ENCODE results near the gene EIF3D. TPM values are rescaled to one million over a fixed set of nuclear protein-coding genes. Genes with fewer than 3 reads are reported as not detected.

EIF3D gene
- total RNA-seq, 1 experiment from 2014 or later, result 224 TPM

DNA sequence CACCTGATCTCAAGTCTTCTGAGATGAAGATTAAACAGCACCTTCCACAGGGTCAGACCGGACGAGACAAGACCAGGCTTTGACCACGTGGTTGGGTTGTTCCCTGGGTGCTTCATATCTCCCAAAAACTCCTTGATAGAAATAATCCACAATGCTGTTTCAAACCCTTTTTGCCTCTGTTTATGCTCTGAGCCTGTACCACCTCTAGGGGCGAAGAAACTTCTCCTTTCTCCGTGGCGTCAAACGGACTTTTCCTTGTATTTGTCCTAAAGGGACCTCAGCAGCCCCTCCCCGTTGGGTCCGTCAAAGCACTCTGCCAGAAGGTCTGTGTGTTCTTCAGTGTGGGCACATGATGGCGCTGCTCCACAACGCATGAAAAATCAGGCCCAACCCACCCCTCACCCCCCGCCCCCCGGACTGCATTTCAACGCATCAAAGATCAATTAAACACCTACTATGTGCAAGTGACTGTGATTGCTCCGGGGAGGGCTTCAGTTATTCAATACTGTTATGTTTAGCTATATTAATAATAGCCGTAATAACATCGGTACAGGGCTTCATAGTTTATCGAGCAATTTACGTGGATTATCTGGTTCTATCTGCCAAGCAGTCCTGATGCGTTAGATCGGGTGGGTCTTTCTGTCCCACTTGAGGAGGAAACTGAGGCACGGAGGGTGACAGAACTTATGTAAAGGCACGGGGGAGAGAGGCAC, 17.3 kb upstream of the EIF3D start:
- Mint-ChIP-seq H3K4me1 (ENCODE audit: low read depth, unreplicated experiment) (peaks cover 19% of the 10 kb centered on the region), H3K4me3 (ENCODE audit: low read depth, unreplicated experiment) (peak overlapping the region; percentile 4), H3K27ac (ENCODE audit: unreplicated experiment) (no peak overlapping the region), H3K9me3 (ENCODE audit: low read depth, unreplicated experiment) (no peaks in the 10 kb centered on the region), H3K27me3 (ENCODE audit: unreplicated experiment) (peaks cover 47% of the 10 kb centered on the region), H3K36me3 (ENCODE audit: insufficient read depth, unreplicated experiment) (peaks cover 4% of the 10 kb centered on the region)
- CTCF ChIA-PET, result interaction anchor here (0.6 to 2.0 kb wide), 15 partner anchors 10 to 311 kb away, joined by 3 to 22 read pairs (median 4); partner anchors contain the start of gene IFT27
- intact Hi-C loops (cut with micrococcal nuclease; ENCODE audit: unreplicated experiment), result loop anchor here (1.0 to 5.0 kb wide), 3 partner anchors 111 to 310 kb away; partner anchors contain the start of gene IFT27
- no TSS peak for BruUV-seq (replicated peaks)
- DNase-seq, result peak; percentile 64
- TF ChIP-seq, protein P1, sequence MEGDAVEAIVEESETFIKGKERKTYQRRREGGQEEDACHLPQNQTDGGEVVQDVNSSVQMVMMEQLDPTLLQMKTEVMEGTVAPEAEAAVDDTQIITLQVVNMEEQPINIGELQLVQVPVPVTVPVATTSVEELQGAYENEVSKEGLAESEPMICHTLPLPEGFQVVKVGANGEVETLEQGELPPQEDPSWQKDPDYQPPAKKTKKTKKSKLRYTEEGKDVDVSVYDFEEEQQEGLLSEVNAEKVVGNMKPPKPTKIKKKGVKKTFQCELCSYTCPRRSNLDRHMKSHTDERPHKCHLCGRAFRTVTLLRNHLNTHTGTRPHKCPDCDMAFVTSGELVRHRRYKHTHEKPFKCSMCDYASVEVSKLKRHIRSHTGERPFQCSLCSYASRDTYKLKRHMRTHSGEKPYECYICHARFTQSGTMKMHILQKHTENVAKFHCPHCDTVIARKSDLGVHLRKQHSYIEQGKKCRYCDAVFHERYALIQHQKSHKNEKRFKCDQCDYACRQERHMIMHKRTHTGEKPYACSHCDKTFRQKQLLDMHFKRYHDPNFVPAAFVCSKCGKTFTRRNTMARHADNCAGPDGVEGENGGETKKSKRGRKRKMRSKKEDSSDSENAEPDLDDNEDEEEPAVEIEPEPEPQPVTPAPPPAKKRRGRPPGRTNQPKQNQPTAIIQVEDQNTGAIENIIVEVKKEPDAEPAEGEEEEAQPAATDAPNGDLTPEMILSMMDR (IDR thresholded peaks at IDR 0.05; ENCODE audit: unreplicated experiment), result peak; percentile 91

DNA sequence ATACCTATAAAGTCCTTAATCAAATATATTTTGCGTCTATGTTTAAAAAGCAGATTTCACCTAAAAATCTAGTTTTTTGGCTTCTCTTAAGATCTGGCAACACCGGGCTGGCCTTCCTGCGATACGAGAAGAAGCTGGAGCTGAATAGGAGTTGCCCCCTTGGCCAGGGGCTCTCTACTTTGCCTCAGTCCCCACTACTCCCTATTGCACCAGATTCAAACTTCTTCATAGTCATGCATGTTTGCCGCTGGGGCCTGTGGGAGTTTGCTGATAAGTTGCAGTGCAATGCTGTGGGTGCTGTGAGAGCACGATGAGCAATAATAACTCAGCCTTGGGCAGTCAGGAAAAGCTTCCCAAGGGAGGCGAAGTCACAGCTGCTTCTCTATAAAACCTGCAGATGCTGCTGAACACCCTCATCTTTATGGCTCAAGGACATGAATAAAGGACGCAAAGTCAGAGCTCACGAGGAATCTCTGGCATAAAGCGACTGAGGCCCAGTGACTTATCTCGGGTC, 15.2 kb upstream of the EIF3D start:
- H3K4me1 Mint-ChIP-seq (ENCODE audit: low read depth, unreplicated experiment), result peaks cover 19% of the 10 kb centered on the region
- H3K27ac Mint-ChIP-seq (ENCODE audit: unreplicated experiment), result no peak overlapping the region
- H3K4me3 Mint-ChIP-seq (ENCODE audit: low read depth, unreplicated experiment), result no peak overlapping the region
- H3K9me3 Mint-ChIP-seq (ENCODE audit: low read depth, unreplicated experiment), result no peaks in the 10 kb centered on the region
- intact Hi-C loops (cut with micrococcal nuclease; ENCODE audit: unreplicated experiment), result no loop called here
- peaks cover 26% of the 10 kb centered on the region for H3K27me3 Mint-ChIP-seq (ENCODE audit: unreplicated experiment)
- no TSS peak for BruUV-seq (replicated peaks)
- H3K36me3 Mint-ChIP-seq (ENCODE audit: insufficient read depth, unreplicated experiment), result peaks cover 4% of the 10 kb centered on the region
- TF ChIP-seq, protein P1 (IDR thresholded peaks at IDR 0.05; ENCODE audit: unreplicated experiment), result no peak
- CTCF ChIA-PET, result interaction anchor here (0.7 to 1.4 kb wide), 2 partner anchors 232 to 258 kb away, joined by 3 to 6 read pairs; partner anchors contain the start of gene IFT27
- DNase-seq, result no peak

DNA sequence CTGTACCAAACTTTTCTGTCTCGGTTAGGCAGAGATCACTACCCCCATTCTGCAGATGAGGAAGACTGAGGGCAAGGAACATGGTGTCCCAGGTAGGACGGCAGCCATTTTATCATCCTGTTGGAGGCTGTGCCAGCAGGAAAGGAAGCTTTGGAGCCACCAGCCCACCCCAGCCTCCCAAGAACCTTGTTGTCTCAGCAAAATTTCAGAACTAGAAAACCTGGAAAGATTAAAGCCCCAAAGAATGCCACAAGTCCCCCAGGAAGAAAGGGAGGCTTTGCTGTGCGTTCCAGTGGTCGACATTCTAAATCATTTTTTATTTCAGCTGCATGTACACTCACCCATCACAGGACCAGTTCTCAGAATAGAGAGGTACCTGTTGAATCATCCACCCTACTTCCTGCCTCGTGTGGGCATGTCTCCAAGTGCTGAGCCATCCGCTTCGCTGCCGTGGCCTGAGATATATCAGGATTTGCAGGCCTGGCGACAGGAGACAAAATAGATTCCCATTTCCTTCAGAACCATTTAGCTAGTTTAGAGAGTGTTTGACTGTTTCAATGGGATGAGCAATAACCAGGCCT, 13.0 kb upstream of the EIF3D start:
- intact Hi-C loops (cut with micrococcal nuclease; ENCODE audit: unreplicated experiment), result no loop called here
- CTCF ChIA-PET, result interaction anchor here (1.4 kb wide), 1 partner anchor 234 kb away, joined by 5 read pairs; the partner anchor contains the start of gene IFT27
- H3K4me3 Mint-ChIP-seq (ENCODE audit: low read depth, unreplicated experiment), result no peak overlapping the region
- no peaks in the 10 kb centered on the region for H3K9me3 Mint-ChIP-seq (ENCODE audit: low read depth, unreplicated experiment)
- H3K36me3 Mint-ChIP-seq (ENCODE audit: insufficient read depth, unreplicated experiment), result no peaks in the 10 kb centered on the region
- peaks cover 12% of the 10 kb centered on the region for H3K4me1 Mint-ChIP-seq (ENCODE audit: low read depth, unreplicated experiment)
- no TSS peak for BruUV-seq (replicated peaks)
- TF ChIP-seq, protein P1 (IDR thresholded peaks at IDR 0.05; ENCODE audit: unreplicated experiment), result no peak
- peak; percentile 75 for DNase-seq
- H3K27ac Mint-ChIP-seq (ENCODE audit: unreplicated experiment), result no peak overlapping the region
- H3K27me3 Mint-ChIP-seq (ENCODE audit: unreplicated experiment), result peaks cover 4% of the 10 kb centered on the region

DNA sequence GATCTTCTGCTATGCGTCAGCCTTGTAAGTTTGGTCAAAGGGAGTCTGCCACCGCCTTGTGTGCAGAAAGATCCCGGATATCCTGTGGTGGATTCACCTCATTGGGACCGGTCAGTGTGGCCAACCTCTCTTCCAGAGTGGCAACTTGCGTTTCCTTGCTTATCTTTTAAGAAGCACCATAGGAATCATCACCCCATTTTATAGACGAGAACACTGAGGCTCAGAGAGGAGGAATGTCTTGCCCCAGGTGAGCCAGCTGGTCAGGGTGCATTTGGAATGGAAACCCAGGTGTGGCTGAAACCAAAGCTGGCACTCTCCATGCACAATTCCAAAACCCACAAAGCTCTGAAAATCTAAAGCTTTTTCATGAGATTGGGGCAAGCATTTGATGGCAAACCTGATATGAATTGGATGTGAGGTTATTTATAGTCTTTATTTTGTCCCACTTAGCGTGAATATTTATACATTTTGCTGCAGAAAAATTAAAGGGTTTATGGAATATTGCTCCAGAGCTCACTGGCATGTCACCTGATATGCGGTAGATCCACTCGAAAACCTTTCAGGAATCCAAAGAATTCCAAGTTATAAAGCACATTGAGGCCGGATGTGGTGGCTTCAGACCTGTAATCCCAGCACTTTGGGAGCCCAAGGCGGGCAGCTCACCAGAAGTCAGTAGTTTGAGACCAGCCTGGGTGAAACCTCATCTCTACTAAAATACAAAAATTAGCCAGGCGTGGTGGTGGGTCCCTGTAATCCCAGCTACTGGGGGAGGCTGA, 12.1 kb upstream of the EIF3D start:
- no peak for DNase-seq
- Mint-ChIP-seq H3K9me3 (ENCODE audit: low read depth, unreplicated experiment) (no peaks in the 10 kb centered on the region), H3K27me3 (ENCODE audit: unreplicated experiment) (no peaks in the 10 kb centered on the region), H3K27ac (ENCODE audit: unreplicated experiment) (no peak overlapping the region), H3K36me3 (ENCODE audit: insufficient read depth, unreplicated experiment) (no peaks in the 10 kb centered on the region), H3K4me1 (ENCODE audit: low read depth, unreplicated experiment) (peaks cover 3% of the 10 kb centered on the region), H3K4me3 (ENCODE audit: low read depth, unreplicated experiment) (no peak overlapping the region)
- intact Hi-C loops (cut with micrococcal nuclease; ENCODE audit: unreplicated experiment), result no loop called here
- CTCF ChIA-PET, result no interaction called here
- BruUV-seq (replicated peaks), result no TSS peak
- TF ChIP-seq, protein P1 (IDR thresholded peaks at IDR 0.05; ENCODE audit: unreplicated experiment), result no peak

Data from Calu3 (cell line).